ENCODE data around the gene STH. TPM values are rescaled to one million over a fixed set of nuclear protein-coding genes. Genes with fewer than 3 reads are reported as not detected.

Gene STH
- total and polyA plus RNA-seq, 3 donors from 2014 or later = 1.3 TPM; not detected in 2

DNA sequence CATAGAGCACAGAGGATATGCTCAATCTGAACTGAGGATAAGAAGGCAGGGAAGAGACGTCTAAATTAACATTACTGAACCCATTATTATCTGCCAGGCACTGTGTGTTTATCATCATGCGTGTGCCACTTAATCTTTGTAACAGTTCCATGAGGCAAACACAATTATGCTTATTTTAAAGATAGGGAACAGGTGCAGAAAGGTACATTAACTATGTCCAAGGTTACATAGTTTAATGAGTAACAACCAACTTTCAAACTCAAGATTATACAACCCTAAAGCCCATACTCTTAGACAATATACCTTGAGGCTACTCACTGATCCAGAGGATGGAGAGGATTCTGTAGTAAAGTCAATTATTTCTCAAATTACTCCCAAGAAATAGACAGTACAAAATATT, 43.2 kb downstream of the STH start:
- Histone ChIP-seq H3K4me3 (no peak overlapping the region), H3K27ac (no peak overlapping the region), H3K4me1 (peaks cover 12% of the 10 kb centered on the region), H3K27me3 (no peaks in the 10 kb centered on the region), H3K9me3 (no peaks in the 10 kb centered on the region), H3K36me3 (ENCODE audit: low read depth, missing control alignments) (no peaks in the 10 kb centered on the region)
- DNase-seq = no peak
- TF ChIP-seq, protein P1, sequence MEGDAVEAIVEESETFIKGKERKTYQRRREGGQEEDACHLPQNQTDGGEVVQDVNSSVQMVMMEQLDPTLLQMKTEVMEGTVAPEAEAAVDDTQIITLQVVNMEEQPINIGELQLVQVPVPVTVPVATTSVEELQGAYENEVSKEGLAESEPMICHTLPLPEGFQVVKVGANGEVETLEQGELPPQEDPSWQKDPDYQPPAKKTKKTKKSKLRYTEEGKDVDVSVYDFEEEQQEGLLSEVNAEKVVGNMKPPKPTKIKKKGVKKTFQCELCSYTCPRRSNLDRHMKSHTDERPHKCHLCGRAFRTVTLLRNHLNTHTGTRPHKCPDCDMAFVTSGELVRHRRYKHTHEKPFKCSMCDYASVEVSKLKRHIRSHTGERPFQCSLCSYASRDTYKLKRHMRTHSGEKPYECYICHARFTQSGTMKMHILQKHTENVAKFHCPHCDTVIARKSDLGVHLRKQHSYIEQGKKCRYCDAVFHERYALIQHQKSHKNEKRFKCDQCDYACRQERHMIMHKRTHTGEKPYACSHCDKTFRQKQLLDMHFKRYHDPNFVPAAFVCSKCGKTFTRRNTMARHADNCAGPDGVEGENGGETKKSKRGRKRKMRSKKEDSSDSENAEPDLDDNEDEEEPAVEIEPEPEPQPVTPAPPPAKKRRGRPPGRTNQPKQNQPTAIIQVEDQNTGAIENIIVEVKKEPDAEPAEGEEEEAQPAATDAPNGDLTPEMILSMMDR (IDR thresholded peaks at IDR 0.05) = no peak
- 47 to 76% methylated on average over 2 of the region's 2 CpGs for WGBS, 2 donors
- intact Hi-C loops (cut with DNase I; ENCODE audit: low total_unique reads) = loop anchor here (10.0 kb wide), 1 partner anchor 153 kb away; the partner anchor contains the start of gene KANSL1

DNA sequence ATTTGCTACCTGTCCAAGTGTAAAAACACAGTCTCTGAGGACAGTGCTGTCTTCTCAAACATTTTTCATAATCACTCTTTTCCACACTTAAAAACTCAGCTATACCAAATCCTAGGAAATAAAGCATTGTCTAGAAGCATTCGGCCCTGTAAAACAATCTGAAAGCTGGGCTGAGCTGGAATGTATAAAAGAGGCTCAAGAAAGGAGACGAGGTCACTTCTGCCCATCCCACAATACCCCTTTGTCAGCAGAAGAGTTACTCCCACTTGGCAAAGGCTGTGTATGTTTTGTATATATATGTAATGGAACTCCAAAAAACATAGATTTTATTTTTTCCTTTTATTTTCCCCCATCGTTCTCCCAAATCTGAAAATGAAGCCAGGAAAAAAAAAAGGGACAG, 43.9 kb downstream of the STH start:
- intact Hi-C loops (cut with DNase I; ENCODE audit: low total_unique reads) = loop anchor here (10.0 kb wide), 1 partner anchor 152 kb away; the partner anchor contains the start of gene KANSL1
- peaks cover 12% of the 10 kb centered on the region for H3K4me1 ChIP-seq
- no peaks in the 10 kb centered on the region for H3K27me3 ChIP-seq
- WGBS, 2 donors = 58 to 68% methylated on average over 3 of the region's 3 CpGs
- H3K4me3 ChIP-seq = no peak overlapping the region
- no peak for TF ChIP-seq POLR2A (IDR thresholded peaks at IDR 0.05)
- TF ChIP-seq, protein P1 (IDR thresholded peaks at IDR 0.05) = no peak
- no peaks in the 10 kb centered on the region for H3K36me3 ChIP-seq (ENCODE audit: low read depth, missing control alignments)
- H3K9me3 ChIP-seq = no peaks in the 10 kb centered on the region
- DNase-seq = no peak
- H3K27ac ChIP-seq = no peak overlapping the region

DNA sequence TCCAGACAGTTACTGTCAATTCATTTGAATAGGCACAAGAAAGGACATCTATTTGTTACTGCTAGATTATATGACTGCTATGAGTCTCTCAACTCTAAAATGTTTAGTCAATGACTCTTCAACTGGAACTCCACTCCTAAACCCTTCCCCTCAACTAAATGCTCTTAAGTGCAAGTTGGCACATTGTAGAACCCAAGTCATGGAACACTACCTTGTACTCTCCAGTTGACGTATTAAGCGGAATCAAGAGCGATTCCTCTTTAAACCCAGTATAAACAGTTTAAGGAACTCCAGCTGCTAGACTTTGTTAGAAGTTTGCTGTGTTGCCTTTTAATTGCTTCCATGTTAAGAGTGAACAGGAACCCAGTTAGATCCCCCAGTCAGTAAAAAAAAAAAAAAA, 44.6 kb downstream of the STH start:
- WGBS, 2 donors = 91 to 94% methylated on average over 3 of the region's 3 CpGs
- Histone ChIP-seq H3K27me3 (no peaks in the 10 kb centered on the region), H3K27ac (peak overlapping the region in 1 of 2 donors; percentile 51), H3K4me3 (no peak overlapping the region), H3K4me1 (peaks cover 12% of the 10 kb centered on the region), H3K9me3 (no peaks in the 10 kb centered on the region), H3K36me3 (ENCODE audit: low read depth, missing control alignments) (no peaks in the 10 kb centered on the region)
- TF ChIP-seq, protein P1 (IDR thresholded peaks at IDR 0.05) = no peak
- TF ChIP-seq POLR2A (IDR thresholded peaks at IDR 0.05) = no peak
- DNase-seq = no peak
- intact Hi-C loops (cut with DNase I; ENCODE audit: low total_unique reads) = loop anchor here (10.0 kb wide), 1 partner anchor 151 kb away; the partner anchor contains the start of gene KANSL1

DNA sequence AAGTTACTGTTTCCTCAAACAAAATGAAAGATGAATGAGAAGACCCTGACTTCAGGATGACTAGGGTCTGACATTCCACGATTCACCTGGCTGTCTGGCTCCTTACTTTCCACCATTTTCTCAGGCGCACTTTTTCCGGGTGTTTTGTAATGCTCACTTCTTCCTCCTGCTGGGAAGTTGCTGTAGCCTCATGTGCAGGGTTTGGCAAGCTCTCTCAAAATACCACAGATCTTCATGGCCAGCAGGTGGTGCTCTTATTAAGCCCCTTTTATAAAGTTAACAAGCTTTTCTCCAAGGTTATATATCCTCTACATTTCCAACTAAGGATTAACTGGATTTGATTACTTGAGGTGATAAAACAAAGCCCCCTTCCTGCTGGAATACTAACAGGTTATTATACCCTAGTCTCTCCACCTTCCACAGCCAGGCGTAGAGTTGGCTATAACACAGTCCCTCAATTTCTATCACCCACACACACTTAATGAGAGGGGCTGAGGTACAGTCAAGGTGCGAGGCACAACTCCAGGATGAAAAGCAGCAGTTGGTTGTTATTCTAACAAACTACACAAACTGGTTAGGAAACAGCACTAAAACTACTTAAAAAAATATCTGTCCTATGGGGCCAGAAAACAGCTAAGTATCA, 45.4 kb downstream of the STH start:
- Histone ChIP-seq H3K36me3 (ENCODE audit: low read depth, missing control alignments) (peaks cover 1% of the 10 kb centered on the region), H3K4me3 (no peak overlapping the region), H3K9me3 (no peaks in the 10 kb centered on the region), H3K4me1 (peaks cover 12% of the 10 kb centered on the region), H3K27ac (peak overlapping the region in 1 of 2 donors; percentile 51), H3K27me3 (no peaks in the 10 kb centered on the region)
- no peak for TF ChIP-seq POLR2A (IDR thresholded peaks at IDR 0.05)
- TF ChIP-seq, protein P1 (IDR thresholded peaks at IDR 0.05) = peak; percentile 81 to 92 (median 89)
- intact Hi-C loops (cut with DNase I; ENCODE audit: low total_unique reads) = loop anchor here (10.0 kb wide), 1 partner anchor 150 kb away; the partner anchor contains the start of gene KANSL1
- WGBS, 2 donors = 50 to 57% methylated on average over 5 of the region's 5 CpGs
- DNase-seq = peak; percentile 90

DNA sequence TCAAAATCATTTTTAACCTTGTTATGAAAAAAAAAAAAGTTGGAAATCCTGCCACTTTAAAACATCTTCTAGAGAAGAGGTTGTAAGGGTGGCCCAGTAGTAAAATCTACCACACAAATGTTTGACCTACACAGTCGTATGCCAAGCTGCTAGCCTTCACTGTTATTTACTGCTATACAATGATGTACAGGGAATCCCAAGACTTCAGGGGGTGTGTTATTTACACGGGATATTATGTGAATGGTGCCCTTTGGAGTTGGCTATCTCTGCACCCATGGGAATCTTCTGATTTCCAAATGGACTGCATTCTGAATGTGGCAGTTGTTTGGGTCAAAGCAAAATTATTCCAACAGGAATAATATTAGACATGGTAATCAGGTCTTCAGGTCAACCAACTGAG, 45.9 kb downstream of the STH start:
- no peaks in the 10 kb centered on the region for H3K9me3 ChIP-seq
- WGBS, 2 donors = 58 to 60% methylated on average over 2 of the region's 2 CpGs
- peaks cover 12% of the 10 kb centered on the region for H3K4me1 ChIP-seq
- H3K4me3 ChIP-seq = no peak overlapping the region
- intact Hi-C loops (cut with DNase I; ENCODE audit: low total_unique reads) = loop anchor here (10.0 kb wide), 1 partner anchor 150 kb away; the partner anchor contains the start of gene KANSL1
- peaks cover 4% of the 10 kb centered on the region for H3K36me3 ChIP-seq (ENCODE audit: low read depth, missing control alignments)
- TF ChIP-seq, protein P1 (IDR thresholded peaks at IDR 0.05) = no peak
- TF ChIP-seq POLR2A (IDR thresholded peaks at IDR 0.05) = no peak
- no peaks in the 10 kb centered on the region for H3K27me3 ChIP-seq
- H3K27ac ChIP-seq = no peak overlapping the region
- no peak for DNase-seq

All from testis (tissue), 3 donors.